ENCODE data around the gene ATP8B3. TPM values are rescaled to one million over a fixed set of nuclear protein-coding genes. Genes with fewer than 3 reads are reported as not detected.

ATP8B3 gene, protein sequence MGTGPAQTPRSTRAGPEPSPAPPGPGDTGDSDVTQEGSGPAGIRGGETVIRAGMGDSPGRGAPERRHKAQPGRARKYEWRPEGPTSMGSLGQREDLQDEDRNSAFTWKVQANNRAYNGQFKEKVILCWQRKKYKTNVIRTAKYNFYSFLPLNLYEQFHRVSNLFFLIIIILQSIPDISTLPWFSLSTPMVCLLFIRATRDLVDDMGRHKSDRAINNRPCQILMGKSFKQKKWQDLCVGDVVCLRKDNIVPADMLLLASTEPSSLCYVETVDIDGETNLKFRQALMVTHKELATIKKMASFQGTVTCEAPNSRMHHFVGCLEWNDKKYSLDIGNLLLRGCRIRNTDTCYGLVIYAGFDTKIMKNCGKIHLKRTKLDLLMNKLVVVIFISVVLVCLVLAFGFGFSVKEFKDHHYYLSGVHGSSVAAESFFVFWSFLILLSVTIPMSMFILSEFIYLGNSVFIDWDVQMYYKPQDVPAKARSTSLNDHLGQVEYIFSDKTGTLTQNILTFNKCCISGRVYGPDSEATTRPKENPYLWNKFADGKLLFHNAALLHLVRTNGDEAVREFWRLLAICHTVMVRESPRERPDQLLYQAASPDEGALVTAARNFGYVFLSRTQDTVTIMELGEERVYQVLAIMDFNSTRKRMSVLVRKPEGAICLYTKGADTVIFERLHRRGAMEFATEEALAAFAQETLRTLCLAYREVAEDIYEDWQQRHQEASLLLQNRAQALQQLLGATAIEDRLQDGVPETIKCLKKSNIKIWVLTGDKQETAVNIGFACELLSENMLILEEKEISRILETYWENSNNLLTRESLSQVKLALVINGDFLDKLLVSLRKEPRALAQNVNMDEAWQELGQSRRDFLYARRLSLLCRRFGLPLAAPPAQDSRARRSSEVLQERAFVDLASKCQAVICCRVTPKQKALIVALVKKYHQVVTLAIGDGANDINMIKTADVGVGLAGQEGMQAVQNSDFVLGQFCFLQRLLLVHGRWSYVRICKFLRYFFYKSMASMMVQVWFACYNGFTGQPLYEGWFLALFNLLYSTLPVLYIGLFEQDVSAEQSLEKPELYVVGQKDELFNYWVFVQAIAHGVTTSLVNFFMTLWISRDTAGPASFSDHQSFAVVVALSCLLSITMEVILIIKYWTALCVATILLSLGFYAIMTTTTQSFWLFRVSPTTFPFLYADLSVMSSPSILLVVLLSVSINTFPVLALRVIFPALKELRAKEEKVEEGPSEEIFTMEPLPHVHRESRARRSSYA (N-terminal part only)
- total RNA-seq (12.2 TPM), polyA plus RNA-seq (1 to 10 TPM; 1.1 to 3.8 (median 2.6) TPM)

- Mint-ChIP-seq H3K9me3 (peaks cover 0 to 2% (median 0%) of the 10 kb centered on the region in 7 donors), H3K27ac (peak within 1 kb of the TSS; percentile 92 to 96 (median 94)), H3K4me3 (peak within 1 kb of the TSS; percentile 89 to 97 (median 96)), H3K4me1 (peaks cover 4 to 18% (median 9%) of the 10 kb centered on the region in 4 donors), H3K36me3 (no peaks in the 10 kb centered on the region), H3K27me3 (no peaks in the 10 kb centered on the region)
- Histone ChIP-seq H3K36me3 (ENCODE audit: control insufficient read depth, insufficient read depth, low read length) (peaks cover 7% of the 10 kb centered on the region), H3K27ac (ENCODE audit: insufficient read depth, low read length, poor library complexity, severe bottlenecking) (peak within 1 kb of the TSS; percentile 61), H3K4me3 (ENCODE audit: low read depth, low read length) (peak within 1 kb of the TSS; percentile 59), H3K27me3 (ENCODE audit: control insufficient read depth, insufficient read depth, low read length) (no peaks in the 10 kb centered on the region), H3K4me1 (ENCODE audit: control insufficient read depth, insufficient read depth, low read length, poor library complexity, severe bottlenecking) (peaks cover 20% of the 10 kb centered on the region), H3K9me3 (ENCODE audit: control insufficient read depth in 2 of 2, low read length in 2 of 2) (no peaks in the 10 kb centered on the region)
- ATAC-seq (ENCODE audit: low read depth in 2 of 2) (peak; percentile 12 to 15), DNase-seq (peak in 2 of 3 donors; percentile 65 to 76)
These were observed at the start of gene ATP8B3 for GRCh38 chr19:1811942-1812425. Gene ATP8B3 (minus strand): TSS chr19:1812276. CDS start chr19:1811736, 540 bp downstream.

DNA sequence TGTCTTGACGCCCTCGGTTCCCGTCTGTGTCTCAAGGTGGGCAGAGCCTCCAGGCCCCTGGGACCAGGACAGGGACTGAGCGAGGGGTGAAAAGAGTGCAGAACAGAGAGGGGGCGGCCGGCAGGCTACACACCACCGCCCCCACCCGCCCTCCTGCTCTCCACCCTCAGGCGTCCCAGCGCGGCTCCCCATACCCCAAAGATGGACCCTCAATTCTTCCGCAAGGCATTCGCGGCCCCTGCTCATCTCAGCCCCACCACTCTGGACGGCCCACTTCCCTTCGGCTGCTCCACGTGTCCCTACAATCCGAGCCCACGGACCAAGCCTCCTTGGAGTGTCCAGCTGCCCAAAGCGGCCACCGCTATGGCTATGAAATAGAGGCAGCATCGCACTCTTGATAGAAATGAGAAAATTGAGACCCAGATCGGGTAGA, 49.5 kb upstream of the ATP8B3 start:
- no peaks in the 10 kb centered on the region for H3K36me3 Mint-ChIP-seq
- no peaks in the 10 kb centered on the region for H3K9me3 ChIP-seq (ENCODE audit: control insufficient read depth in 2 of 2, low read length in 2 of 2)
- H3K36me3 ChIP-seq (ENCODE audit: control insufficient read depth, insufficient read depth, low read length), result no peaks in the 10 kb centered on the region
- peak overlapping the region; percentile 95 to 99 (median 96) for H3K4me3 Mint-ChIP-seq
- H3K27me3 Mint-ChIP-seq, result no peaks in the 10 kb centered on the region
- peak overlapping the region; percentile 56 to 98 (median 96) for H3K27ac Mint-ChIP-seq
- DNase-seq (no peak), ATAC-seq (ENCODE audit: low read depth in 2 of 2) (no peak)
- H3K4me1 Mint-ChIP-seq, result peaks cover 0 to 43% (median 15%) of the 10 kb centered on the region in 4 donors
- peaks cover 69% of the 10 kb centered on the region for H3K4me1 ChIP-seq (ENCODE audit: control insufficient read depth, insufficient read depth, low read length, poor library complexity, severe bottlenecking)
- no peaks in the 10 kb centered on the region for H3K9me3 Mint-ChIP-seq
- no peaks in the 10 kb centered on the region for H3K27me3 ChIP-seq (ENCODE audit: control insufficient read depth, insufficient read depth, low read length)
- peak overlapping the region; percentile 44 for H3K4me3 ChIP-seq (ENCODE audit: low read depth, low read length)
- H3K27ac ChIP-seq (ENCODE audit: insufficient read depth, low read length, poor library complexity, severe bottlenecking), result peak overlapping the region; percentile 82

DNA sequence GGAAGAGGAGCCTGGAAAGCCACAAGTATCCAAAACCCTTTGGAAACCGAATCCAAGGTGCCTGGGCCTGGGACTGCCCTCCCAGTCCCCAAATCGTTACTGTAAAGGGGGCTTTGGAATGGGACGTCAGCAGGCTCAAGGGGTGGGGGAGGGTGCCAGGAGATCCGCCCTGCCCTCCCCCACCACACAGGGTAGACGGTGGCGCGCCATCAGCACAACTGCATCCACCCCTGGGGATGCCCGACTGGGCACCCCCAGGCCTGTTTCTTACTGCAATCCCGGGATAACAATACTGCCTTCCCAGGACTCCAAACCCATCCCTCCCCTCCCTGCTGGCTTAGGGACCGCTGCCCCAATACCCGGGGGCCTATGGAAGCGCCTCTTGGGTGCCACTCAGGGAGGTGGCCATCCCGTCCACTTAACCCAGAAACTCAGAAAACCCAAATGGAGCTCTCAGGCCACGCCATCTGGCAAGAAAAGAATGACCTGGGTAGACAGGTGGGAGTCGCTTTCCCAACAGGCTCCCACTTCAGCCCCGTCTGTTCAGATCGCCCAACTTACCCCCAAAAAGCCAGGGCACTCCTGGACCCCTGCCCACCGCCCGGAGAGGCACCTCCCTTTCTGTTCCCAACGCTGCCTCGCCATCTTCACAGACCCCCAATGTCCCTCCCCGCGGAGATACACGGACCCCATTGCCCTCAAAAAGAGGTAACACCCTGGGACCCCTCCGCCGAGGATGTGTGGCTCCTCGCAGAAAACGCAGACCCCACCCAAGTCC, 48.9 kb upstream of the ATP8B3 start:
- ATAC-seq (ENCODE audit: low read depth in 2 of 2), result no peak
- no peaks in the 10 kb centered on the region for H3K36me3 ChIP-seq (ENCODE audit: control insufficient read depth, insufficient read depth, low read length)
- H3K27ac ChIP-seq (ENCODE audit: insufficient read depth, low read length, poor library complexity, severe bottlenecking), result peak overlapping the region; percentile 82
- H3K4me1 ChIP-seq (ENCODE audit: control insufficient read depth, insufficient read depth, low read length, poor library complexity, severe bottlenecking), result peaks cover 75% of the 10 kb centered on the region
- H3K9me3 ChIP-seq (ENCODE audit: control insufficient read depth in 2 of 2, low read length in 2 of 2), result no peaks in the 10 kb centered on the region
- no peaks in the 10 kb centered on the region for H3K27me3 ChIP-seq (ENCODE audit: control insufficient read depth, insufficient read depth, low read length)
- no peak overlapping the region for H3K4me3 ChIP-seq (ENCODE audit: low read depth, low read length)
- DNase-seq, result no peak
- Mint-ChIP-seq H3K9me3 (no peaks in the 10 kb centered on the region), H3K36me3 (no peaks in the 10 kb centered on the region), H3K4me3 (peak overlapping the region; percentile 95 to 99 (median 96)), H3K4me1 (peaks cover 0 to 46% (median 15%) of the 10 kb centered on the region in 4 donors), H3K27ac (peak overlapping the region; percentile 55 to 96 (median 77)), H3K27me3 (no peaks in the 10 kb centered on the region)

- no peak for ATAC-seq (ENCODE audit: low read depth in 2 of 2)
- peaks cover 80% of the 10 kb centered on the region for H3K4me1 ChIP-seq (ENCODE audit: control insufficient read depth, insufficient read depth, low read length, poor library complexity, severe bottlenecking)
- Mint-ChIP-seq H3K4me1 (peaks cover 0 to 49% (median 15%) of the 10 kb centered on the region in 4 donors), H3K4me3 (peak overlapping the region in 3 of 4 donors; percentile 43 to 74 (median 59)), H3K27ac (peak overlapping the region in 2 of 3 donors; percentile 26 to 71), H3K27me3 (no peaks in the 10 kb centered on the region), H3K9me3 (no peaks in the 10 kb centered on the region), H3K36me3 (no peaks in the 10 kb centered on the region)
- H3K36me3 ChIP-seq (ENCODE audit: control insufficient read depth, insufficient read depth, low read length), result no peaks in the 10 kb centered on the region
- DNase-seq, result peak; percentile 45 to 62 (median 58)
- H3K27ac ChIP-seq (ENCODE audit: insufficient read depth, low read length, poor library complexity, severe bottlenecking), result peak overlapping the region; percentile 81
- no peaks in the 10 kb centered on the region for H3K27me3 ChIP-seq (ENCODE audit: control insufficient read depth, insufficient read depth, low read length)
- no peak overlapping the region for H3K4me3 ChIP-seq (ENCODE audit: low read depth, low read length)
- H3K9me3 ChIP-seq (ENCODE audit: control insufficient read depth in 2 of 2, low read length in 2 of 2), result no peaks in the 10 kb centered on the region
These were observed 48.1 kb upstream of the ATP8B3 start for GRCh38 chr19:1860042-1860775.

- H3K36me3 Mint-ChIP-seq, result no peaks in the 10 kb centered on the region
- H3K27me3 ChIP-seq (ENCODE audit: control insufficient read depth, insufficient read depth, low read length), result no peaks in the 10 kb centered on the region
These were observed 47.3 kb upstream of the ATP8B3 start for GRCh38 chr19:1859331-1859781.

DNA sequence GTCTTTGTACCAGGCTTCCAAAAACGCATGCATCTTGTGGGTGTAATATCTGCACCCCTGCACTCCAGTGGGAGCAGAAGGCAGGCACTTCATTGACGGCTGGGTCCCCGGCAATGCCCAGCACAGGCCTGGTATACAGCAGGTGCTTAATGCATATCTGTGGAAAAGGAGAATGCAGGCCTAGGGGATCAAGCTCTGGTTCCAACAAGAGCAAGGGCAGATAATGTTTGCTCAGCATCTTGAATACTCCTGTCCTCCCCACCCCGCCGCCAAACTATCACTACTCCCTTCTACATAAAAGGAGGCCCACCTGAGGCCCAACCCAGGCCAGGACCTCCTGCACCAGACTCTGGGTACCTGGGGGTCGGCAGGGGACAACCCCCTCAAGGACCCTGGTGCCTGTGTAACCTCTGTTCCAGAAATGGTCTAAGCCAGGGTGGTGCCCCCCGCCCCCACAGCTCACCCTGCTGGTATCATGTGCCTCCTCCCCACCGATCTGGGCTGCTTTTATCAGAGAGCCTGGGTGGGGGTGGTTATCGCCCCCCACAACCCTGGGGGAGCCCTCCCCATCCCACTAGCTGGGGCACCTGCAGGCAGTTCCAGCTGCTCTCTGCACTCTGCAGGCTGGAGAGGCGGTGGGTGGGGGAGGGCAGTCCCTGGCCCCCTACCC, 46.5 kb upstream of the ATP8B3 start:
- H3K4me1 ChIP-seq (ENCODE audit: control insufficient read depth, insufficient read depth, low read length, poor library complexity, severe bottlenecking), result peaks cover 87% of the 10 kb centered on the region
- no peaks in the 10 kb centered on the region for H3K27me3 Mint-ChIP-seq
- DNase-seq, result no peak

More at GRCh38 chr19:1859331-1859781, 47.3 kb upstream of the ATP8B3 start:
- Mint-ChIP-seq H3K4me3 (peak overlapping the region; percentile 43 to 72 (median 56)), H3K27ac (peak overlapping the region; percentile 38 to 84 (median 73)), H3K27me3 (no peaks in the 10 kb centered on the region), H3K4me1 (peaks cover 0 to 58% (median 20%) of the 10 kb centered on the region in 4 donors), H3K9me3 (no peaks in the 10 kb centered on the region)
- H3K9me3 ChIP-seq (ENCODE audit: control insufficient read depth in 2 of 2, low read length in 2 of 2), result no peaks in the 10 kb centered on the region
- no peak overlapping the region for H3K4me3 ChIP-seq (ENCODE audit: low read depth, low read length)
- DNase-seq (no peak), ATAC-seq (ENCODE audit: low read depth in 2 of 2) (no peak)
- H3K4me1 ChIP-seq (ENCODE audit: control insufficient read depth, insufficient read depth, low read length, poor library complexity, severe bottlenecking), result peaks cover 80% of the 10 kb centered on the region
- no peaks in the 10 kb centered on the region for H3K36me3 ChIP-seq (ENCODE audit: control insufficient read depth, insufficient read depth, low read length)
- peak overlapping the region; percentile 81 for H3K27ac ChIP-seq (ENCODE audit: insufficient read depth, low read length, poor library complexity, severe bottlenecking)

More for the DNA sequence above, 46.5 kb upstream of the ATP8B3 start:
- ATAC-seq (ENCODE audit: low read depth in 2 of 2), result no peak
- Histone ChIP-seq H3K36me3 (ENCODE audit: control insufficient read depth, insufficient read depth, low read length) (no peaks in the 10 kb centered on the region), H3K4me3 (ENCODE audit: low read depth, low read length) (no peak overlapping the region), H3K9me3 (ENCODE audit: control insufficient read depth in 2 of 2, low read length in 2 of 2) (no peaks in the 10 kb centered on the region), H3K27me3 (ENCODE audit: control insufficient read depth, insufficient read depth, low read length) (no peaks in the 10 kb centered on the region), H3K27ac (ENCODE audit: insufficient read depth, low read length, poor library complexity, severe bottlenecking) (peak overlapping the region; percentile 81)
- peaks cover under 1% of the 10 kb centered on the region for H3K36me3 Mint-ChIP-seq
- H3K9me3 Mint-ChIP-seq, result no peaks in the 10 kb centered on the region
- H3K4me3 Mint-ChIP-seq, result peak overlapping the region; percentile 59 to 88 (median 69)
- peak overlapping the region; percentile 38 to 73 (median 43) for H3K27ac Mint-ChIP-seq
- H3K4me1 Mint-ChIP-seq, result peaks cover 0 to 58% (median 21%) of the 10 kb centered on the region in 4 donors
